ENCODE measurements around the gene TRIM43B. TPM values are rescaled to one million over a fixed set of nuclear protein-coding genes. Genes with fewer than 3 reads are reported as not detected.

Gene TRIM43B
- total RNA-seq = 0.35 TPM

DNA sequence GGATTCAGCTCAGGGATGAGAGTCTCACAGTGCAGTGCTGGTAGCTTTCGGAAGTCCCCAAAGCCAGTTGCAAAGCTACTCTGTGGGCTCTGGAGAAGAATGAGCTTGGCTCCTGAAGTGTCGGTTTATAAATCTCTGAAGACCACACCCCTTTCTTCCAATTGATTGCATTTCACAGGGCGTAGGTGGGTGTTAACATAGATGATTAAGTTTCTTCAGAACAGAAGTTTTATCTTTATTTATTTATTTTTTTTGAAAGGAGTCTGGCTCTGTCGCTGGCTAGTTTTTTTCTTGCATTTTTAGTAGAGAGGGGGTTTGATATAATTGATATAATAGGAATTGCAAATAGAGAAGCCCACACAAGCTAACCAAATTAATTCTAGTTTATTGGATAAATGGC is at the start of gene TRIM43B:
Gene TRIM43B, minus strand, starts transcription at position 101 of the 400 bp plus-strand sequence. CDS start 2,040 bp downstream, outside the sequence.

Small RNA genes lying within 50 kb of the gene (small RNA-seq; reads per million reads assigned to genes)
- gene AC009237.11 (ENCODE audit: low replicate concordance) (not detected), gene AC133104.2 (ENCODE audit: low replicate concordance) (not detected)

Other genes with a start within 250 kb of the TRIM43B start
- 34.7 TPM for gene PROM2, start 210.3 kb downstream of the TRIM43B start, total RNA-seq
- 13.4 TPM for gene KCNIP3, start 187.4 kb downstream of the TRIM43B start, total RNA-seq
- gene FAHD2A, start 82.0 kb downstream of the TRIM43B start, total RNA-seq = 46.1 TPM
- gene TRIM43, start 107.2 kb upstream of the TRIM43B start, total RNA-seq = 0.18 TPM